SK-N-SH treated with all-trans-retinoic acid at 6 μM for 48 hours (cell line): Measurements from ENCODE around the gene CLEC16A.

Source experiments
- ARNTL ChIP-seq: fragments of 450-650 bp; formaldehyde crosslinking; IDR thresholded peaks from 2 replicates; pipeline ENCODE4 v1.5.0; 2020; ENCODE audit warnings: low read depth, mild to moderate bottlenecking, moderate library complexity, borderline replicate concordance
- BACH2 ChIP-seq: fragments of 250-450 bp; sonication (Bioruptor Pico); IDR thresholded peaks from 2 replicates; pipeline ENCODE4 v1.9.0; 2021; ENCODE audit warnings: mild to moderate bottlenecking, borderline replicate concordance
- CSDC2 ChIP-seq: fragments of 250-450 bp; sonication (Bioruptor Pico); IDR thresholded peaks from 2 replicates; pipeline ENCODE4 v1.5.0; 2020; ENCODE audit warnings: mild to moderate bottlenecking, moderate library complexity
- GLIS3 ChIP-seq: fragments of 250-450 bp; sonication (Bioruptor Pico); IDR thresholded peaks from 2 replicates; pipeline ENCODE4 v1.5.0; 2020; ENCODE audit warnings: mild to moderate bottlenecking, moderate library complexity
- TCF4 ChIP-seq: fragments of 250-450 bp; sonication (Bioruptor Pico); IDR thresholded peaks from 2 replicates; pipeline ENCODE4 v1.8.0; 2021; ENCODE audit warnings: mild to moderate bottlenecking, moderate library complexity, borderline replicate concordance
- ZFP30 ChIP-seq: fragments of 450-650 bp; formaldehyde crosslinking; IDR thresholded peaks from 2 replicates; pipeline ENCODE4 v1.5.0; 2022; ENCODE audit warnings: mild to moderate bottlenecking, moderate library complexity
- TF ChIP-seq, protein P1 (sequence below): fragments of 250-450 bp; sonication (Bioruptor Pico); IDR thresholded peaks from 2 replicates; pipeline ENCODE4 v1.5.0; 2020; ENCODE audit warnings: mild to moderate bottlenecking, moderate library complexity
- TF ChIP-seq, protein P2 (sequence below): fragments of 250-450 bp; sonication (Bioruptor Pico); IDR thresholded peaks from 2 replicates; pipeline ENCODE4 v1.8.0; 2020; ENCODE audit warnings: mild to moderate bottlenecking, moderate library complexity, borderline replicate concordance

DNA sequence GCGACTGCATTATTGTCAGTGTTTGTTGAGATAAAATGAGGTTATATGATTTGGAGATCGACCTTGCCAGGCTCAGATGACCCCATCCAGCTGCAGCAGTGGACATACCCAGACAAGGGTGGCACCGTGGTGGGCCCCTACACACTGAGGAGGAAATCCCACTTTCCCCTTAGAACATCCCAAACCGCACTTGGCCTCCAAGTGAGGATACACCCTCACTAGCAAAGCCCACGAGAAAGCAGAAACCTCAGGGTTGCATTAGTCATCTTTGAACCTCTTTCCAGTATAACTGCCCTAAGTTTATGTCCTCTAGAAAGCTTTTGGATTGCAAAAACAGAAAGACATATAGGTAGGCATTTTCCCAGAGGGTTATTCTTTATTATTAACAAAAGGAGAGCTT lies 101.5 kb downstream of the CLEC16A start:
- TF ChIP-seq TCF4 (CRISPR knock-in tag) (no peak), ARNTL (CRISPR knock-in tag) (no peak), GLIS3 (CRISPR knock-in tag) (no peak), BACH2 (CRISPR knock-in tag) (no peak), CSDC2 (CRISPR knock-in tag) (no peak), ZFP30 (CRISPR knock-in tag) (no peak)
- TF ChIP-seq, protein P1, sequence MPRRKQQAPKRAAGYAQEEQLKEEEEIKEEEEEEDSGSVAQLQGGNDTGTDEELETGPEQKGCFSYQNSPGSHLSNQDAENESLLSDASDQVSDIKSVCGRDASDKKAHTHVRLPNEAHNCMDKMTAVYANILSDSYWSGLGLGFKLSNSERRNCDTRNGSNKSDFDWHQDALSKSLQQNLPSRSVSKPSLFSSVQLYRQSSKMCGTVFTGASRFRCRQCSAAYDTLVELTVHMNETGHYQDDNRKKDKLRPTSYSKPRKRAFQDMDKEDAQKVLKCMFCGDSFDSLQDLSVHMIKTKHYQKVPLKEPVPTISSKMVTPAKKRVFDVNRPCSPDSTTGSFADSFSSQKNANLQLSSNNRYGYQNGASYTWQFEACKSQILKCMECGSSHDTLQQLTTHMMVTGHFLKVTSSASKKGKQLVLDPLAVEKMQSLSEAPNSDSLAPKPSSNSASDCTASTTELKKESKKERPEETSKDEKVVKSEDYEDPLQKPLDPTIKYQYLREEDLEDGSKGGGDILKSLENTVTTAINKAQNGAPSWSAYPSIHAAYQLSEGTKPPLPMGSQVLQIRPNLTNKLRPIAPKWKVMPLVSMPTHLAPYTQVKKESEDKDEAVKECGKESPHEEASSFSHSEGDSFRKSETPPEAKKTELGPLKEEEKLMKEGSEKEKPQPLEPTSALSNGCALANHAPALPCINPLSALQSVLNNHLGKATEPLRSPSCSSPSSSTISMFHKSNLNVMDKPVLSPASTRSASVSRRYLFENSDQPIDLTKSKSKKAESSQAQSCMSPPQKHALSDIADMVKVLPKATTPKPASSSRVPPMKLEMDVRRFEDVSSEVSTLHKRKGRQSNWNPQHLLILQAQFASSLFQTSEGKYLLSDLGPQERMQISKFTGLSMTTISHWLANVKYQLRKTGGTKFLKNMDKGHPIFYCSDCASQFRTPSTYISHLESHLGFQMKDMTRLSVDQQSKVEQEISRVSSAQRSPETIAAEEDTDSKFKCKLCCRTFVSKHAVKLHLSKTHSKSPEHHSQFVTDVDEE (CRISPR knock-in tag), result no peak
- TF ChIP-seq, protein P2, sequence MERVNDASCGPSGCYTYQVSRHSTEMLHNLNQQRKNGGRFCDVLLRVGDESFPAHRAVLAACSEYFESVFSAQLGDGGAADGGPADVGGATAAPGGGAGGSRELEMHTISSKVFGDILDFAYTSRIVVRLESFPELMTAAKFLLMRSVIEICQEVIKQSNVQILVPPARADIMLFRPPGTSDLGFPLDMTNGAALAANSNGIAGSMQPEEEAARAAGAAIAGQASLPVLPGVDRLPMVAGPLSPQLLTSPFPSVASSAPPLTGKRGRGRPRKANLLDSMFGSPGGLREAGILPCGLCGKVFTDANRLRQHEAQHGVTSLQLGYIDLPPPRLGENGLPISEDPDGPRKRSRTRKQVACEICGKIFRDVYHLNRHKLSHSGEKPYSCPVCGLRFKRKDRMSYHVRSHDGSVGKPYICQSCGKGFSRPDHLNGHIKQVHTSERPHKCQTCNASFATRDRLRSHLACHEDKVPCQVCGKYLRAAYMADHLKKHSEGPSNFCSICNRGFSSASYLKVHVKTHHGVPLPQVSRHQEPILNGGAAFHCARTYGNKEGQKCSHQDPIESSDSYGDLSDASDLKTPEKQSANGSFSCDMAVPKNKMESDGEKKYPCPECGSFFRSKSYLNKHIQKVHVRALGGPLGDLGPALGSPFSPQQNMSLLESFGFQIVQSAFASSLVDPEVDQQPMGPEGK (CRISPR knock-in tag), result no peak
